22Rv1 (cell line): ENCODE data around the gene URAD.

Source experiments
- H3K27ac ChIP-seq: fragments of 450-650 bp; 2 replicates; pipeline ENCODE4 v1.5.1; 2017
- CTCF ChIP-seq: fragments of 450-650 bp; IDR thresholded peaks from 2 replicates; pipeline ENCODE4 v1.5.1; 2017; ENCODE audit warnings: mild to moderate bottlenecking
- ZFX ChIP-seq: fragments of 450-650 bp; IDR thresholded peaks from 2 replicates; pipeline ENCODE4 v1.6.1; 2017; ENCODE audit warnings: antibody characterized with exemption, borderline replicate concordance

URAD gene

GRCh38 chr13:27979765-27980279, 8.7 kb downstream of the URAD start:
- H3K27ac ChIP-seq = no peak overlapping the region
- TF ChIP-seq ZFX (no peak), CTCF (no peak)

DNA sequence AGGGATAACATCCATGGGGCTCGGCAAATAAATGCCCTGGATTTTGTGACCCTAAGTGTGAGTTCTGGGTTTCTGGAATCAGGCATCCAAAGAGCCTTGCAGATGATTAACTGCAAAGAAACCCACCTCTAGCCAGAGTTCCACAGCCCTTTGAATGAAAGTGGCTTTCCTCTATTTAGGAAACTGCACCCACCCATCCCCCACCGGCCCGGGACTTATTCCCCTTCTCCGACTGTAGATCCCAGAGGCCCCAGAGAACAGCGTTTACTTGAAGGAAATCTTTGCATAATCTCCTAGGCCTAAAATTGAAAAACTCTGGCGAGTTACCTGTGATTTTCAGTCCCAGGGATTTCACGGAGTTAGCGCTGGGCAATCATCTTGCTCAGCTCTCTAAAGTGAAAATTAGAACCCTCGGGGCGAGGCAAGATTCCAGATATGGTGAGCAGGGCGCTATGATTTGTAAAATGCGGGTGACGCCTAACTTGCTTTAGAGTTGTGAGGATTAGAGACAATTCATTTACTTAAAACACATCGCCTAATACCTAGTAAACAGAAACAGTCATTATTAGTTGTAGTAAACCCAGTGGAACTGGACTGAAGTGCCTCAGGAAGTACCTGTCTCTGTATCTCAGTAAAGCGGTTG, 9.4 kb downstream of the URAD start:
- H3K27ac ChIP-seq = no peak overlapping the region
- TF ChIP-seq CTCF (no peak), ZFX (no peak)

DNA sequence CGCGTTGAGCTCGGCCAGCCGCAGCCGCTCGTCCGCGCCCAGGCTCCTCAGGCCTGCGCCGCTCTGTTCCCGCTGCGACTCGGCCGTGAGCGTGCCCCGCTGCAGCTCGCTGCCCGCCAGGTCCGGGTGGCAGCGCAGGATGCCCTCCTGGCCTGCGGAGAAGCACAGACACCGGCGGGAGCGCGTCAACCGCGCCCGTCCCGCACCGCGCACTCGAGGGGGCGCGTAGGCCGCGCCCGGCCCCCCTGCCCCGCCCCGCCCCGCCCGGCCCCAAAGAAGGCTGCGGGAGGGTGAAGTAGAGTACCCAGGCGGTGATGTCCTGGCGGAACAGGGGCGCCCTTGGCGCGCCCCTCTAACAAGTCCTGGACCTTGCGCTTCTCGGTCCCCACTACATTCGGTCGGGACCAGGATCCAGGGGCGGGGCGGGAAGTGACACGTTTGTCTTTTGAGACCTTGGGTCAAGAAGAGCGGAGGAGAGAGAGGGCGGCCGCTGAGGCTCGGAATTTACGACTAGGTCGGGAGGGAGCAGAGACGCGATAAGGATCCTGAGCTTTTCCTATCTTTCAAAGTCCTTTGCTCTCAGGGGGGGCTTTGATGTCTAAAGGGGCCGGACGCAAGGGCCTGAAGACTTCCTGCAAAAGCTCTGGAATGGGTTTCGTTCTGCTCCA, 10.1 kb downstream of the URAD start:
- no peak overlapping the region for H3K27ac ChIP-seq
- no peak for TF ChIP-seq ZFX
- TF ChIP-seq CTCF = no peak

DNA sequence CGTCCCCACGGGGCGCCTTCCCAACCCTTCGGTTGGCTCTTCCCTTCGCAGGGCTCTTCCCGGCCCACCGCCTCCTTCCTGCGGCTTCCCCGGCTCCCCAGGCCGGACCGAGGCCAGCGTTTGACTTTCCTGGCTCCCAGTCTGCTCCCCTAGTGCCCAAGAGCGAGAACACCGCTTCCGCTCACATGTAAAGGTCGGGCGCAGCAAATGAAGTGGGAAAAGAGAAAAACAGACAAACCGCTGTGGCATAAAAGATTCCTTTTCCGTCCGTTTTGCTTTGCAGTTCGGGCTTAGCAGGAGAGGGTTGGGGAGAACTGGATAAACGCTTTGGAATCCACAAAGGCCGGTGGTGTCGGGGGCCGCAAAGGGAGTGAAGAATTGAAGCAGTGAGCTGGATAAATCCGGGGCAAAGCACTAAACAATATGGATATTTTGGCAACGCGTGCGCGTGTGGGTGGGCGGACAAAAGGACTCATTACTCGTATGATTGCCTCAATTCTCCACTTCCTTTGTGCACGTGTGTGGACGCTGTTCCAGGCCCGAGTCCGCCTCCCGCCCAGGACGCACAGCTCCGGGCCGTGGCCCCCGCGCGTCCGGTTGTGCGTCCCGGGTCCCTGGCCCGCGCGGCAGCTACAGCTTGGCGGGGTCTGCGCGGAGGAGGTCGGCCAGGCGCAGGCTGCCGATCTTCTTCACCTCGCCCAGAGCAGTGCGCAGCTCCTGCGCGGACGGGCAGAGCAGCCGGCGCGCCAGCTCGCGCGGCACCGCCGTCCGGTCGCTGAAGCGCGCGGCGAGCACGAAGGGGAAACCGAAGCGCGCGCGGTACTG, 10.8 kb downstream of the URAD start:
- TF ChIP-seq CTCF (no peak), ZFX (no peak)

GRCh38 chr13:27976362-27977091, 12.0 kb downstream of the URAD start:
- no peak for TF ChIP-seq ZFX
- H3K27ac ChIP-seq = no peak overlapping the region

More for the DNA sequence above, 10.8 kb downstream of the URAD start:
- no peak overlapping the region for H3K27ac ChIP-seq

- no peak overlapping the region for H3K27ac ChIP-seq
- TF ChIP-seq ZFX (no peak), CTCF (no peak)
Observed at GRCh38 chr13:27975564-27976361, 12.7 kb downstream of the URAD start.
